Thyroid gland (tissue), 4 donors: ENCODE data around the gene SLC6A4. TPM values are rescaled to one million over a fixed set of nuclear protein-coding genes. Genes with fewer than 3 reads are reported as not detected.

Experiments
- DNase-seq, 2 donors: peaks; one replicate each; pipeline ENCODE4 v3.0.0-alpha.2; 2019
- H3K27ac ChIP-seq, 3 donors: fragments of 200-600 bp; sonication (generic); 1 replicate in 2 of 3; 2 replicates in 1 of 3; pipeline ENCODE4 v1.5.1; 2016 to 2019; ENCODE audit warnings: mild to moderate bottlenecking in 1 of 3, moderate library complexity in 1 of 3
- H3K27me3 ChIP-seq: fragments of 200-600 bp; sonication (generic); one replicate; pipeline ENCODE4 v1.5.1; 2019
- H3K36me3 ChIP-seq, 2 donors: fragments of 200-600 bp; sonication (generic); one replicate each; pipeline ENCODE4 v1.5.1; 2016 to 2019
- H3K4me1 ChIP-seq, 2 donors: fragments of 200-600 bp; sonication (generic); one replicate each; pipeline ENCODE4 v1.5.1; 2017 to 2019
- H3K4me3 ChIP-seq, 3 donors: fragments of 200-600 bp; sonication (generic); replicated peaks in 1 of 3; 1 replicate in 2 of 3; 2 replicates in 1 of 3; pipeline ENCODE4 v1.5.1; 2016; ENCODE audit warnings: mild to moderate bottlenecking in 1 of 3
- H3K9me3 ChIP-seq: fragments of 200-600 bp; sonication (generic); one replicate; pipeline ENCODE4 v1.5.1; 2017
- POLR2A ChIP-seq, 2 donors: fragments of 450-650 bp; IDR thresholded peaks; one replicate each; pipeline ENCODE4 v1.6.1; 2017; ENCODE audit warnings: antibody characterized with exemption in 2 of 2, mild to moderate bottlenecking in 2 of 2, moderate library complexity in 1 of 2
- WGBS, 2 donors: methylation state at CpG; one replicate each; pipeline ENCODE4 v1.1.5; 2017; 5-methylcytosine and 5-hydroxymethylcytosine counted together
- intact Hi-C: fragments of 100-400 bp; cut with DNase I; formaldehyde crosslinking; loops from one replicate; pipeline ENCODE4 v1.15.1; 2023
- total RNA-seq, 4 donors: library from RNA; depleted of rRNA; stranded (reverse); fragments of >200 nt; gene quantifications; one replicate each; pipeline ENCODE4 v1.2.3, GENCODE V29; 2016
- TF ChIP-seq, protein P1 (sequence below), 6 experiments: fragments of 200-600 bp in 3 of 6; fragments of 450-650 bp in 3 of 6; sonication (generic) in 3 of 6; IDR thresholded peaks; one replicate each; pipeline ENCODE4 v1.5.1; 2016 to 2019; ENCODE audit warnings: antibody characterized with exemption in 6 of 6, mild to moderate bottlenecking in 2 of 6, inconsistent platforms in 1 of 6, moderate library complexity in 1 of 6

The SLC6A4 gene
- total RNA-seq, 4 donors from 2014 or later, result under 0.01 to 4.9 (median 0.20) TPM

DNA sequence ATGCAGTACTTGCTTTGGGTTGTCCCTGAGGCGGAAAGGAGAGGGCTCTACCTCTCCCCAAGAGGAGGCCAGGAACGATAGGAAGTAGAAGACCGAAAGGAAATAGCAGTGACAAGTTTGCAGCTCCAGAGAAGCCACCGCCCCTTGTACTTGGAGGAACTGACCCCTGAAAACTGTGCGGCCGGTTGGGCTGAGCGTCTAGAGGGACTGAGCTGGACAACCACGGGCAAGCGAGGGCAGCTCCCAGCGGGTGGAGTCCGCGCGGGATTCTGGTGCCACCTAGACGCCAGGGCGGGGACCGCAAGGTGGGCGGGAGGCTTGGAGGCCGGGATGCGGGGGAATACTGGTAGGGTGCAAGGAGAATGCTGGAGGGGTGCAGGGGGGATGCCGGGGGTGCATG lies 1.3 kb upstream of the SLC6A4 start:
- H3K36me3 ChIP-seq, result no peaks in the 10 kb centered on the region
- TF ChIP-seq, protein P1, sequence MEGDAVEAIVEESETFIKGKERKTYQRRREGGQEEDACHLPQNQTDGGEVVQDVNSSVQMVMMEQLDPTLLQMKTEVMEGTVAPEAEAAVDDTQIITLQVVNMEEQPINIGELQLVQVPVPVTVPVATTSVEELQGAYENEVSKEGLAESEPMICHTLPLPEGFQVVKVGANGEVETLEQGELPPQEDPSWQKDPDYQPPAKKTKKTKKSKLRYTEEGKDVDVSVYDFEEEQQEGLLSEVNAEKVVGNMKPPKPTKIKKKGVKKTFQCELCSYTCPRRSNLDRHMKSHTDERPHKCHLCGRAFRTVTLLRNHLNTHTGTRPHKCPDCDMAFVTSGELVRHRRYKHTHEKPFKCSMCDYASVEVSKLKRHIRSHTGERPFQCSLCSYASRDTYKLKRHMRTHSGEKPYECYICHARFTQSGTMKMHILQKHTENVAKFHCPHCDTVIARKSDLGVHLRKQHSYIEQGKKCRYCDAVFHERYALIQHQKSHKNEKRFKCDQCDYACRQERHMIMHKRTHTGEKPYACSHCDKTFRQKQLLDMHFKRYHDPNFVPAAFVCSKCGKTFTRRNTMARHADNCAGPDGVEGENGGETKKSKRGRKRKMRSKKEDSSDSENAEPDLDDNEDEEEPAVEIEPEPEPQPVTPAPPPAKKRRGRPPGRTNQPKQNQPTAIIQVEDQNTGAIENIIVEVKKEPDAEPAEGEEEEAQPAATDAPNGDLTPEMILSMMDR (IDR thresholded peaks at IDR 0.05), result peak in 3 of 6 experiments; percentile 19 to 40 (median 40)
- TF ChIP-seq POLR2A (IDR thresholded peaks at IDR 0.05), result no peak
- peak; percentile 56 to 64 for DNase-seq
- H3K4me3 ChIP-seq, result no peak overlapping the region
- H3K27ac ChIP-seq, result no peak overlapping the region
- intact Hi-C loops, result no loop called here
- no peaks in the 10 kb centered on the region for H3K9me3 ChIP-seq
- H3K4me1 ChIP-seq, result peaks cover 14 to 23% of the 10 kb centered on the region in 2 donors
- H3K27me3 ChIP-seq, result no peaks in the 10 kb centered on the region
- 6 to 11% methylated on average over 9 to 15 of the region's 20 CpGs for WGBS, 2 donors

DNA sequence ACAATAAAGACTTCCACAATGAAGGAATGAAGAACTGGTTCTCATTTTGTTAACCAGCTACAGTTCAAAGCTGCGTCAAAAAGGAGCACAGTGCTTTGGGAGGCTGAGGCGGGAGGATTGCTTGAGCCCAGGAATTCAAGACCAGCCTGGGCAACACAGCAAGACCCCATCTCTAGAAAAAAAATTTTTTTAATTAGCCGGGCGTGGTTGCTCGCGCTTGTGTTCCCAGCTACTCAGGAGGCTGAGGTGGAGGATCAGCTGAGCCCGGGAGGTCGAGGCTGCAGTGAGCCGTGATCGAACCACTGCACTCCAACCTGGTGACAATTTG lies 764 bp upstream of the SLC6A4 start:
- H3K27me3 ChIP-seq, result no peaks in the 10 kb centered on the region
- TF ChIP-seq POLR2A (IDR thresholded peaks at IDR 0.05), result no peak
- TF ChIP-seq, protein P1 (IDR thresholded peaks at IDR 0.05), result no peak
- H3K9me3 ChIP-seq, result no peaks in the 10 kb centered on the region
- H3K36me3 ChIP-seq, result no peaks in the 10 kb centered on the region
- no peak overlapping the region for H3K27ac ChIP-seq
- H3K4me1 ChIP-seq, result peaks cover 14 to 23% of the 10 kb centered on the region in 2 donors
- intact Hi-C loops, result no loop called here
- H3K4me3 ChIP-seq, result peak overlapping the region in 1 of 3 donors; percentile 29
- no peak for DNase-seq
- 71 to 85% methylated on average over 10 of the region's 10 CpGs for WGBS, 2 donors

DNA sequence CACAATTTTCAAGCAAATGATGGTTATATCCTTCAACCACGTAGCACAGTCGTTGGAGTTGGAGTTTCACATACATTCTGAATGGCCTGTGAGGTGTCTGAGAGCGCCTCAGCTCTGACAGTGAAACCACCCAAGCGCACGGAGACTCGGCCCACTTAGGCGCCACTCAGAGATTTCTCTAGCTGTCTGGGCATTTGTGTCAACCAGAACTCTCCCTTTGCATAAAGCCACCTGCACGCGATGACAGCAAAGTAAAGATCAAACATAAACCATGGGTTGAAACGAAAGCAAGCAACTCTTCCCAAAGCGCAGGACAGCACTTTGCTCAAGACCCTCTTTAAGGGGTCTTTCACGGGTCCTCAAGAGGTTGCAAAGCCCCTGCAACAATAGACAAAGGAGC lies 533 bp downstream of the SLC6A4 start:
- Histone ChIP-seq H3K4me3 (peak overlapping the region in 2 of 3 donors; percentile 29 to 44), H3K27me3 (no peaks in the 10 kb centered on the region), H3K36me3 (no peaks in the 10 kb centered on the region), H3K27ac (no peak overlapping the region), H3K4me1 (peaks cover 14 to 23% of the 10 kb centered on the region in 2 donors), H3K9me3 (no peaks in the 10 kb centered on the region)
- DNase-seq, result peak; percentile 30 to 35
- TF ChIP-seq POLR2A (IDR thresholded peaks at IDR 0.05), result no peak
- TF ChIP-seq, protein P1 (IDR thresholded peaks at IDR 0.05), result no peak
- intact Hi-C loops, result no loop called here
- 23 to 27% methylated on average over 12 of the region's 12 CpGs for WGBS, 2 donors

DNA sequence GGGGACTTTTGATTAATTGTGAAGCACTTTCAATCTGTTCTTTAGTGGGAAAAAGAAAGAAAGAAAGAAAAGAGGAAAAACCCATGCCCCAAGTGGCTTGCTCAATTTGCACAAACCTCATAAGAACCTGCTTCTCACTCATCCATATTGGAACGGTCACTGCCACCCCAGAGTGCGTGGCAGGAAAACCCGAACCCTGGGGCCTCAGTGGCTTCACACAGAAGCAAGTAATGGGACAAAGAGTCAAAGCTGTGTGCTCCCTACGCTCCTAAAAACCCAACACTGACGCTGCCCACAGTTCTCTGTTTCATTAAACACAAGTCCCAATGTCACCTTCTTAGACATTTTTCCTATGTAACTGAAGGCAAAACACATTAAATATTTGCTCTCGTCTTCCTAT lies 1.2 kb downstream of the SLC6A4 start:
- no peak for TF ChIP-seq POLR2A (IDR thresholded peaks at IDR 0.05)
- TF ChIP-seq, protein P1 (IDR thresholded peaks at IDR 0.05), result no peak
- no peak overlapping the region for H3K27ac ChIP-seq
- H3K27me3 ChIP-seq, result no peaks in the 10 kb centered on the region
- DNase-seq, result no peak
- H3K36me3 ChIP-seq, result no peaks in the 10 kb centered on the region
- intact Hi-C loops, result no loop called here
- 90 to 97% methylated on average over 6 of the region's 6 CpGs for WGBS, 2 donors
- H3K4me1 ChIP-seq, result peaks cover 14 to 23% of the 10 kb centered on the region in 2 donors
- no peak overlapping the region for H3K4me3 ChIP-seq
- no peaks in the 10 kb centered on the region for H3K9me3 ChIP-seq

DNA sequence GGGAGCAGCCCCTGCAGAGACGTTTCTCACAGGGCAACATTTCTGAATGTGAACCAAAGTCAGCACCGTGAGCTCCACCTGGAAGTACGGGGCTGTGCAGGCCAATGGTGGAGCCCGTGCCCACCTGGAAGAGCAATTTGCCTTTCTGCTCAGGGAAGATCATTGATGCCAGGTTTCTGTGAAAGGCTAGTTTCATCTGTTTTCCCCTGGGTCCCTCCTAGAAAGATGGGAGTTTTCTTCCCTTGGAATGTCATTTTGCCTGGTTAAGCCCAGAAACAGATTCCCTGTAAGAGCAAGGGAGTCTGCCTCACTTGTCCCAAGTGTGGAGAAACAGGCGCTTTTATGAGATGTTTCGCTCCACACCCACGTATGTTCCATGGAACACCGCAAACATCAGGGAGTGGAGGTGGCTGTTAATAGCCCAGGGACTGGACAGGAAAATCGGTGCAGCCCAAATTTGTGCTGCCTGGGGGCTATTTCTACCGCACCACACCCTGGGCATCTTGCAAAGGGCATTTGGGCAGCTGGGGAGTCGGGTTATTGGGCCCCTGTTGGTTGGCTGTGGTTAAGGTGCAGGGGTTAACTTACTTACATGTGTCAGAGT lies 2.6 kb downstream of the SLC6A4 start:
- WGBS, 2 donors, result 84 to 87% methylated on average over 10 to 11 of the region's 11 CpGs
- H3K4me3 ChIP-seq, result no peak overlapping the region
- no peak for DNase-seq
- no peaks in the 10 kb centered on the region for H3K9me3 ChIP-seq
- no peaks in the 10 kb centered on the region for H3K36me3 ChIP-seq
- H3K27ac ChIP-seq, result no peak overlapping the region
- H3K27me3 ChIP-seq, result no peaks in the 10 kb centered on the region
- H3K4me1 ChIP-seq, result peaks cover 14 to 23% of the 10 kb centered on the region in 2 donors
- intact Hi-C loops, result no loop called here
- TF ChIP-seq POLR2A (IDR thresholded peaks at IDR 0.05), result no peak
- TF ChIP-seq, protein P1 (IDR thresholded peaks at IDR 0.05), result no peak
